Astrocyte (in vitro differentiated cells and primary cell): ENCODE measurements around the gene MAGEE1. TPM values are rescaled to one million over a fixed set of nuclear protein-coding genes. Genes with fewer than 3 reads are reported as not detected.

ENCODE experiments used
- DNase-seq: peaks from one replicate; pipeline ENCODE4 v3.0.0-alpha.2; 2010; ENCODE audit warnings: low read depth
- FAIRE-seq: peaks from 2 replicates; lab custom pipeline; 2011; peaks lifted over from hg19 to GRCh38; lab: Jason Lieb, UNC
- H2AFZ ChIP-seq: 2 replicates; pipeline ENCODE4 v1.6.0; 2012; ENCODE audit warnings: low read depth, low read length, inconsistent platforms
- H3K27ac ChIP-seq: 2 replicates; pipeline ENCODE4 v1.5.1; 2011; ENCODE audit warnings: low read depth, low read length, inconsistent platforms
- H3K27me3 ChIP-seq: 2 replicates; pipeline ENCODE4 v1.6.0; 2011; ENCODE audit warnings: low read length, inconsistent platforms; ENCODE audit not compliant: insufficient read depth
- H3K36me3 ChIP-seq: 2 replicates; pipeline ENCODE4 v1.5.1; 2011; ENCODE audit warnings: low read length, inconsistent platforms; ENCODE audit not compliant: insufficient read depth
- H3K4me1 ChIP-seq: 2 replicates; pipeline ENCODE4 v1.5.1; 2011; ENCODE audit warnings: low read length, inconsistent platforms; ENCODE audit not compliant: insufficient read depth
- H3K4me2 ChIP-seq: 2 replicates; pipeline ENCODE4 v1.6.0; 2012; ENCODE audit warnings: low read length, inconsistent platforms
- H3K4me3 ChIP-seq: 2 replicates; pipeline ENCODE4 v1.5.1; 2011; ENCODE audit warnings: low read depth, mild to moderate bottlenecking, low read length, inconsistent platforms; ENCODE audit not compliant: insufficient read depth
- H3K79me2 ChIP-seq: 2 replicates; pipeline ENCODE4 v1.6.0; 2012; ENCODE audit warnings: mild to moderate bottlenecking, low read length, inconsistent platforms; ENCODE audit not compliant: insufficient read depth
- H3K9ac ChIP-seq: 2 replicates; pipeline ENCODE4 v1.6.0; 2012; ENCODE audit warnings: mild to moderate bottlenecking, low read length, inconsistent platforms
- H3K9me3 ChIP-seq: 2 replicates; pipeline ENCODE4 v1.5.1; 2012; ENCODE audit warnings: low read depth, mild to moderate bottlenecking, low read length, inconsistent platforms; ENCODE audit not compliant: insufficient read depth
- H4K20me1 ChIP-seq: 2 replicates; pipeline ENCODE4 v1.6.0; 2012; ENCODE audit warnings: low read length, inconsistent platforms; ENCODE audit not compliant: insufficient read depth
- H3K27ac Mint-ChIP-seq: one replicate; pipeline ENCODE4 v1.8.0; 2021; ENCODE audit warnings: mild to moderate bottlenecking, mixed read lengths; ENCODE audit not compliant: unreplicated experiment
- H3K27me3 Mint-ChIP-seq: one replicate; pipeline ENCODE4 v1.8.0; 2021; ENCODE audit warnings: low read depth, mixed read lengths; ENCODE audit not compliant: unreplicated experiment
- H3K36me3 Mint-ChIP-seq: one replicate; pipeline ENCODE4 v1.8.0; 2021; ENCODE audit warnings: low read depth, mixed read lengths; ENCODE audit not compliant: unreplicated experiment
- H3K4me1 Mint-ChIP-seq: one replicate; pipeline ENCODE4 v1.8.0; 2021; ENCODE audit warnings: low read depth, mixed read lengths; ENCODE audit not compliant: unreplicated experiment
- H3K4me3 Mint-ChIP-seq: one replicate; pipeline ENCODE4 v1.8.0; 2021; ENCODE audit warnings: mild to moderate bottlenecking, moderate library complexity, mixed read lengths; ENCODE audit not compliant: unreplicated experiment
- H3K9me3 Mint-ChIP-seq: one replicate; pipeline ENCODE4 v1.8.0; 2021; ENCODE audit warnings: mild to moderate bottlenecking, mixed read lengths; ENCODE audit not compliant: unreplicated experiment
- EZH2 ChIP-seq: IDR thresholded peaks from 2 replicates; pipeline ENCODE4 v1.6.1; 2012; ENCODE audit warnings: mild to moderate bottlenecking, low read length, inconsistent platforms; ENCODE audit not compliant: insufficient read depth
- total RNA-seq: library from RNA; stranded (reverse); gene quantifications from 2 replicates; pipeline ENCODE4 v1.2.1, GENCODE V29; 2021
- TF ChIP-seq, protein P1 (sequence below): IDR thresholded peaks from 2 replicates; pipeline ENCODE4 v1.5.1; 2011; ENCODE audit warnings: low read depth, mild to moderate bottlenecking, inconsistent platforms, low read length, moderate library complexity; ENCODE audit not compliant: insufficient read depth

MAGEE1 gene
- total RNA-seq, 1 donor from 2014 or later = 3.2 TPM

DNA sequence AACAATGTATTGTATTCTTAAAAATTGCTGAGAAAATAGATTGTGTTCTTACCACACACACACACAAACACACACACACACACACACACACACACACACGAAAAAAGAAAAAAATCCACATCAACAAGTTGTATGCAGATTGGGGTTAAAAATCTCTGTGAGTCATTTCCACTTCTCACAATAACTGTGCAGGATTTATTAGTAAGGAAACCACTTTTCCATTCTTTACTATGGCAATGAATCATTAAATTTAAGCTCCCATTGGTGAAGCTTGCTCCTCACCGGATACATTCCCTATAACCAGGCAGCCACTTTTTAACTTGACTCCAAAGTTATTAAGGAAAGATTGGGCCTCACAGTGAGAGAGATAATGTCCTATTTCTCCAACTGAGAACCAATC lies 19.7 kb upstream of the MAGEE1 start:
- Histone ChIP-seq H2AFZ (no peak overlapping the region), H3K27ac (no peak overlapping the region), H3K36me3 (no peaks in the 10 kb centered on the region), H3K4me3 (no peak overlapping the region), H3K27me3 (no peaks in the 10 kb centered on the region), H3K4me1 (no peaks in the 10 kb centered on the region), H3K9me3 (no peaks in the 10 kb centered on the region), H3K79me2 (no peaks in the 10 kb centered on the region), H3K9ac (no peak overlapping the region), H3K4me2 (no peak overlapping the region), H4K20me1 (no peaks in the 10 kb centered on the region)
- FAIRE-seq = peak; percentile 94
- Mint-ChIP-seq H3K27ac (no peak overlapping the region), H3K9me3 (no peaks in the 10 kb centered on the region), H3K4me3 (no peak overlapping the region), H3K36me3 (no peaks in the 10 kb centered on the region), H3K4me1 (no peaks in the 10 kb centered on the region), H3K27me3 (no peaks in the 10 kb centered on the region)
- TF ChIP-seq EZH2 = no peak
- TF ChIP-seq, protein P1, sequence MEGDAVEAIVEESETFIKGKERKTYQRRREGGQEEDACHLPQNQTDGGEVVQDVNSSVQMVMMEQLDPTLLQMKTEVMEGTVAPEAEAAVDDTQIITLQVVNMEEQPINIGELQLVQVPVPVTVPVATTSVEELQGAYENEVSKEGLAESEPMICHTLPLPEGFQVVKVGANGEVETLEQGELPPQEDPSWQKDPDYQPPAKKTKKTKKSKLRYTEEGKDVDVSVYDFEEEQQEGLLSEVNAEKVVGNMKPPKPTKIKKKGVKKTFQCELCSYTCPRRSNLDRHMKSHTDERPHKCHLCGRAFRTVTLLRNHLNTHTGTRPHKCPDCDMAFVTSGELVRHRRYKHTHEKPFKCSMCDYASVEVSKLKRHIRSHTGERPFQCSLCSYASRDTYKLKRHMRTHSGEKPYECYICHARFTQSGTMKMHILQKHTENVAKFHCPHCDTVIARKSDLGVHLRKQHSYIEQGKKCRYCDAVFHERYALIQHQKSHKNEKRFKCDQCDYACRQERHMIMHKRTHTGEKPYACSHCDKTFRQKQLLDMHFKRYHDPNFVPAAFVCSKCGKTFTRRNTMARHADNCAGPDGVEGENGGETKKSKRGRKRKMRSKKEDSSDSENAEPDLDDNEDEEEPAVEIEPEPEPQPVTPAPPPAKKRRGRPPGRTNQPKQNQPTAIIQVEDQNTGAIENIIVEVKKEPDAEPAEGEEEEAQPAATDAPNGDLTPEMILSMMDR = no peak
- no peak for DNase-seq

DNA sequence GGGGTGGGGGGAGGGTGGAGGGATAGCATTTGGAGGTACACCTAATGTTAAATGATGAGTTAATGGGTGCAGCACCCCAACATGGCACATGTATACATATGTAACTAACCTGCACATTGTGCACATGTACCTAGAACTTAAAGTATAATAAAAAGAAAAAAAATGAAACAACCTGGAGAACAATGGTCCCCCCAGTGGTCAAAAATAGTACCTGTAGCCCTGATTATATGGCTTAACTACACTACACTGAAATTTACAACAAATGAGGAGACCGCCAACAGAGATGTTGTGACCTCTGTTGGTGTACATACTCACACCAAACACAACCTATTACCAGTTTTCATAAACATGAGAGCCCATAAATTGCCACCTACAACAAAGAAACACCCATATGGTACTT lies 7.3 kb upstream of the MAGEE1 start:
- H3K36me3 Mint-ChIP-seq = no peaks in the 10 kb centered on the region
- Histone ChIP-seq H3K36me3 (no peaks in the 10 kb centered on the region), H3K4me1 (no peaks in the 10 kb centered on the region), H4K20me1 (no peaks in the 10 kb centered on the region), H3K9ac (no peak overlapping the region), H2AFZ (no peak overlapping the region), H3K4me3 (no peak overlapping the region), H3K9me3 (no peaks in the 10 kb centered on the region), H3K27ac (no peak overlapping the region), H3K4me2 (no peak overlapping the region), H3K27me3 (no peaks in the 10 kb centered on the region), H3K79me2 (no peaks in the 10 kb centered on the region)
- DNase-seq = no peak
- H3K9me3 Mint-ChIP-seq = no peaks in the 10 kb centered on the region
- peaks cover 2% of the 10 kb centered on the region for H3K27me3 Mint-ChIP-seq
- no peaks in the 10 kb centered on the region for H3K4me1 Mint-ChIP-seq
- H3K4me3 Mint-ChIP-seq = no peak overlapping the region
- H3K27ac Mint-ChIP-seq = no peak overlapping the region
- no peak for TF ChIP-seq EZH2
- TF ChIP-seq, protein P1 = no peak
- FAIRE-seq = no peak

DNA sequence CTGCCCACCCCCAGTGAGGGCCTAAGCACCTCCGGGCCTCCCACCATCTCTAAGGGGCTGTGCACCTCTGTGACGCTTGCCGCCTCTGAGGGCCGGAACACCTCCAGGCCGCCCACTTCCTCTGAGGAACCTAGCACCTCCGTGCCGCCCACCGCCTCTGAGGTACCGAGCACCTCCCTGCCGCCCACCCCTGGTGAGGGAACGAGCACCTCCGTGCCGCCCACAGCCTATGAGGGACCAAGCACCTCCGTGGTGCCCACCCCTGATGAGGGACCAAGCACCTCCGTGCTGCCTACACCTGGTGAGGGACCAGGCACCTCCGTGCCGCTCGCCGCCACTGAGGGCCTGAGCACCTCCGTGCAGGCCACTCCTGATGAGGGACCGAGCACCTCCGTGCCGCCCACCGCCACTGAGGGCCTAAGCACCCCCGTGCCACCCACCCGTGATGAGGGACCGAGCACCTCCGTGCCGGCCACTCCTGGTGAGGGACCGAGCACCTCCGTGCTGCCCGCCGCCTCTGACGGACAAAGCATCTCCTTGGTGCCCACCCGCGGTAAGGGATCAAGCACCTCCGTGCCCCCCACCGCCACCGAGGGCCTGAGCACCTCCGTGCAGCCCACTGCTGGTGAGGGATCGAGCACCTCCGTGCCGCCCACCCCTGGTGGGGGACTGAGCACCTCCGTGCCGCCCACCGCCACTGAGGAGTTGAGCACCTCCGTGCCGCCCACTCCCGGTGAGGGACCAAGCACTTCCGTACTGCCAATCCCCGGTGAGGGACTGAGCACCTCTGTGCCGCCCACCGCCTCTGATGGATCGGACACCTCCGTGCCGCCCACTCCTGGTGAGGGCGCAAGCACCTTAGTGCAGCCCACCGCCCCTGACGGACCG lies 977 bp downstream of the MAGEE1 start:
- no peaks in the 10 kb centered on the region for H3K27me3 Mint-ChIP-seq
- Histone ChIP-seq H3K4me1 (no peaks in the 10 kb centered on the region), H3K4me2 (peak overlapping the region; percentile 88), H3K9ac (peak overlapping the region; percentile 75), H4K20me1 (no peaks in the 10 kb centered on the region), H3K9me3 (no peaks in the 10 kb centered on the region), H2AFZ (peak overlapping the region; percentile 90), H3K79me2 (no peaks in the 10 kb centered on the region), H3K27me3 (no peaks in the 10 kb centered on the region), H3K4me3 (peak overlapping the region; percentile 61), H3K36me3 (no peaks in the 10 kb centered on the region), H3K27ac (no peak overlapping the region)
- FAIRE-seq = no peak
- H3K36me3 Mint-ChIP-seq = no peaks in the 10 kb centered on the region
- no peaks in the 10 kb centered on the region for H3K9me3 Mint-ChIP-seq
- TF ChIP-seq EZH2 = no peak
- TF ChIP-seq, protein P1 = no peak
- peak overlapping the region; percentile 88 for H3K4me3 Mint-ChIP-seq
- H3K27ac Mint-ChIP-seq = no peak overlapping the region
- no peak for DNase-seq
- H3K4me1 Mint-ChIP-seq = peaks cover 3% of the 10 kb centered on the region
